Endothelial cell of umbilical vein (primary cell): ENCODE results near the gene KLRK1. TPM values are rescaled to one million over a fixed set of nuclear protein-coding genes. Genes with fewer than 3 reads are reported as not detected.

Source experiments
- BruUV-seq: library from RNA; stranded (reverse); fragments of 400-500 nt; replicated peaks from 2 replicates; lab custom pipeline; 2021; lab: Mats Ljungman, UMichigan
- CTCF ChIA-PET: fragments of 300-600, 350-600 bp; sonication (Branson Sonifier 250); formaldehyde crosslinking; loops from one replicate; lab custom pipeline; 2021; ENCODE audit warnings: antibody characterized with exemption, inconsistent platforms; lab: Charles Lee
- POLR2A ChIA-PET: fragments of 300-600, 350-600 bp; sonication (Branson Sonifier 250); formaldehyde crosslinking; loops from one replicate; lab custom pipeline; 2021; ENCODE audit warnings: antibody characterized with exemption, inconsistent platforms; lab: Charles Lee
- DNase-seq: peaks from one replicate; pipeline ENCODE4 v3.0.0-alpha.2; 2011; ENCODE audit warnings: low read depth, low spot score
- FAIRE-seq: peaks from 2 replicates; lab custom pipeline; 2011; peaks lifted over from hg19 to GRCh38; lab: Jason Lieb, UNC
- H2AFZ ChIP-seq: 2 replicates; pipeline ENCODE4 v1.6.0; 2012; ENCODE audit warnings: low read depth, low read length, control low read depth, inconsistent platforms
- H3K27ac ChIP-seq: 2 replicates; pipeline ENCODE4 v1.5.1; 2011; ENCODE audit warnings: low read depth, mild to moderate bottlenecking, control low read depth, low read length, moderate library complexity; ENCODE audit not compliant: insufficient read depth
- H3K27me3 ChIP-seq, 2 experiments: 2 replicates each; pipeline versions ENCODE4 v1.6.0 to v1.6.1; 2011; ENCODE audit warnings: low read length in 2 of 2, mixed read lengths in 1 of 2; ENCODE audit not compliant: control insufficient read depth in 2 of 2, insufficient read depth in 2 of 2
- H3K36me3 ChIP-seq, 2 experiments: 2 replicates in 1 of 2; 3 replicates in 1 of 2; pipeline ENCODE4 v1.5.1; 2011; ENCODE audit warnings: low read length in 2 of 2, mild to moderate bottlenecking in 1 of 2, moderate library complexity in 1 of 2; ENCODE audit not compliant: control insufficient read depth in 2 of 2, insufficient read depth in 2 of 2; ENCODE audit errors: extremely low read depth in 1 of 2
- H3K4me1 ChIP-seq: 3 replicates; pipeline ENCODE4 v1.5.1; 2011; ENCODE audit warnings: mild to moderate bottlenecking, low read length; ENCODE audit not compliant: control insufficient read depth, insufficient read depth; ENCODE audit errors: extremely low read depth
- H3K4me2 ChIP-seq: 2 replicates; pipeline ENCODE4 v1.6.1; 2011; ENCODE audit warnings: low read length, control low read depth, mixed read lengths; ENCODE audit not compliant: insufficient read depth
- H3K4me3 ChIP-seq, 3 experiments: fragments of 200-600 bp in 1 of 3; sonication (generic), shearing (Covaris generic) in 1 of 3; replicated peaks in 1 of 3; 2 replicates each; pipeline ENCODE4 v1.5.1; 2011 to 2016; ENCODE audit warnings: control low read depth in 3 of 3, low read length in 3 of 3, mild to moderate bottlenecking in 2 of 3, inconsistent platforms in 1 of 3, low read depth in 1 of 3, moderate library complexity in 1 of 3; ENCODE audit not compliant: insufficient read depth in 1 of 3
- H3K79me2 ChIP-seq: 2 replicates; pipeline ENCODE4 v1.6.0; 2012; ENCODE audit warnings: low read length, inconsistent platforms; ENCODE audit not compliant: control insufficient read depth, insufficient read depth
- H3K9ac ChIP-seq: replicated peaks from 2 replicates; pipeline ENCODE3; 2011; ENCODE audit warnings: low read length, control low read depth; ENCODE audit not compliant: insufficient read depth; ENCODE audit errors: extremely low read depth
- H3K9me1 ChIP-seq: replicated peaks from 3 replicates; pipeline ENCODE4 v1.6.0; 2011; ENCODE audit warnings: mild to moderate bottlenecking, low read length; ENCODE audit not compliant: control insufficient read depth, insufficient read depth; ENCODE audit errors: extremely low read depth
- H3K9me3 ChIP-seq: replicated peaks from 2 replicates; pipeline ENCODE4 v1.5.1; 2012; ENCODE audit warnings: low read length, inconsistent platforms; ENCODE audit not compliant: control insufficient read depth, insufficient read depth
- H4K20me1 ChIP-seq: replicated peaks from 2 replicates; pipeline ENCODE3; 2011; ENCODE audit warnings: mild to moderate bottlenecking, low read length; ENCODE audit not compliant: control insufficient read depth, insufficient read depth; ENCODE audit errors: extremely low read depth
- CTCF ChIP-seq, 2 donors: IDR thresholded peaks; 1 replicate in 1 of 2; 2 replicates in 1 of 2; pipeline ENCODE4 v1.5.1; 2011; ENCODE audit warnings: low read length in 2 of 2, mild to moderate bottlenecking in 2 of 2, moderate library complexity in 2 of 2, control low read depth in 1 of 2, inconsistent platforms in 1 of 2, low read depth in 1 of 2; ENCODE audit not compliant: insufficient read depth in 1 of 2; ENCODE audit errors: extremely low read depth in 1 of 2
- EZH2 ChIP-seq: IDR thresholded peaks from 2 replicates; pipeline ENCODE4 v1.6.1; 2012; ENCODE audit warnings: borderline replicate concordance, low read depth, mild to moderate bottlenecking, moderate library complexity, low read length, inconsistent platforms; ENCODE audit not compliant: severe bottlenecking
- FOS ChIP-seq: IDR thresholded peaks from 2 replicates; pipeline ENCODE4 v1.6.1; 2011; ENCODE audit warnings: mild to moderate bottlenecking, low read length, moderate library complexity, borderline replicate concordance; ENCODE audit not compliant: insufficient read depth
- GATA2 ChIP-seq: IDR thresholded peaks from 2 replicates; pipeline ENCODE4 v1.7.0; 2011; ENCODE audit warnings: low read depth, mild to moderate bottlenecking, moderate library complexity, mixed read lengths, low read length; ENCODE audit not compliant: insufficient read length, insufficient read depth
- JUN ChIP-seq: IDR thresholded peaks from 2 replicates; pipeline ENCODE4 v1.6.1; 2011; ENCODE audit warnings: borderline replicate concordance, low read depth; ENCODE audit not compliant: insufficient read length, insufficient read depth
- MAX ChIP-seq: IDR thresholded peaks from 2 replicates; pipeline ENCODE4 v1.6.1; 2011; ENCODE audit not compliant: insufficient read depth, insufficient read length
- MYC ChIP-seq: IDR thresholded peaks from one replicate; pipeline ENCODE4 v1.6.1; 2011; ENCODE audit warnings: mild to moderate bottlenecking, low read depth, low read length
- POLR2A ChIP-seq: IDR thresholded peaks from 2 replicates; pipeline ENCODE4 v1.6.1; 2012; ENCODE audit warnings: low read depth, mild to moderate bottlenecking, control low read depth, low read length
- POLR2AphosphoS5 ChIP-seq: IDR thresholded peaks from 2 replicates; pipeline ENCODE4 v1.6.1; 2012; ENCODE audit warnings: low read depth, mild to moderate bottlenecking, control low read depth, low read length, moderate library complexity; ENCODE audit not compliant: insufficient read depth
- dilution Hi-C: fragments of 300-500 bp; cut with MboI; formaldehyde crosslinking; loops from one replicate; pipeline ENCODE4 v1.15.0; 2019; ENCODE audit warnings: low sequenced_read_pairs; ENCODE audit not compliant: extremely low pct_ligation_motif_present
- intact Hi-C: fragments of 100-400 bp; cut with micrococcal nuclease; formaldehyde crosslinking; loops from one replicate; pipeline ENCODE4 v1.10.0; 2022
- polyA plus RNA-seq, 4 experiments: library from polyadenylated mRNA; depleted of rRNA in 3 of 4; stranded (reverse) in 3 of 4; unstranded in 1 of 4; fragments of >200 nt; gene quantifications; 2 replicates each; pipeline versions ENCODE4 v1.2.1 to v1.2.3, GENCODE V29; 2011 to 2012; ENCODE audit warnings: missing spikeins in 1 of 4
- total RNA-seq: library from RNA; stranded (reverse); gene quantifications from 2 replicates; pipeline ENCODE4 v1.2.3, GENCODE V29; 2021

The KLRK1 gene
- total and polyA plus RNA-seq, 2 donors (not counting 3 experiments of a cell fraction or from before 2014, with no cell fraction given), result not detected

GRCh38 chr12:10363658-10363913 lies 26.3 kb downstream of the KLRK1 start:
- dilution Hi-C loops (no loop called here), intact Hi-C loops (loop anchor here (1.0 to 10.0 kb wide), 2 partner anchors 22 to 349 kb away; partner anchors contain the start of gene CLEC12B)
- H3K4me2 ChIP-seq, result peak overlapping the region; percentile 93
- no peaks in the 10 kb centered on the region for H3K36me3 ChIP-seq
- FAIRE-seq (no peak), DNase-seq (no peak)
- no peaks in the 10 kb centered on the region for H3K9me1 ChIP-seq
- peak overlapping the region; percentile 99 for H2AFZ ChIP-seq
- H3K27me3 ChIP-seq, result no peaks in the 10 kb centered on the region
- ChIA-PET POLR2A (no interaction called here), CTCF (interaction anchor here (0.9 to 2.6 kb wide), 3 partner anchors 11 to 210 kb away, joined by 3 to 10 read pairs (median 5); no protein-coding TSS in a partner anchor)
- H3K79me2 ChIP-seq, result no peaks in the 10 kb centered on the region
- no peaks in the 10 kb centered on the region for H3K9me3 ChIP-seq
- peaks cover 26% of the 10 kb centered on the region for H3K4me1 ChIP-seq
- no peaks in the 10 kb centered on the region for H4K20me1 ChIP-seq
- TF ChIP-seq JUN, result no peak
- no peak for TF ChIP-seq MYC
- no peak for TF ChIP-seq POLR2A
- no peak for TF ChIP-seq POLR2AphosphoS5
- no peak for TF ChIP-seq MAX
- no peak for TF ChIP-seq CTCF (IDR thresholded peaks at IDR 0.05; ENCODE audit: extremely low read depth in 1 of 2, insufficient read depth in 1 of 2, low read depth in 1 of 2, low read length in 2 of 2)
- TF ChIP-seq EZH2, result no peak
- no peak for TF ChIP-seq FOS
- TF ChIP-seq GATA2, result no peak
- peak overlapping the region; percentile 81 for H3K9ac ChIP-seq
- no TSS peak for BruUV-seq
- peak overlapping the region in 2 of 3 experiments; percentile 62 to 93 for H3K4me3 ChIP-seq
- peak overlapping the region; percentile 77 for H3K27ac ChIP-seq
